Endothelial cell of umbilical vein (primary cell): Measurements from ENCODE around the gene HOXC13. TPM values are rescaled to one million over a fixed set of nuclear protein-coding genes. Genes with fewer than 3 reads are reported as not detected.

Experiments used
- BruUV-seq: library from RNA; stranded (reverse); fragments of 400-500 nt; replicated peaks from 2 replicates; lab custom pipeline; 2021; lab: Mats Ljungman, UMichigan
- CTCF ChIA-PET: fragments of 300-600, 350-600 bp; sonication (Branson Sonifier 250); formaldehyde crosslinking; loops from one replicate; lab custom pipeline; 2021; ENCODE audit warnings: antibody characterized with exemption, inconsistent platforms; lab: Charles Lee
- POLR2A ChIA-PET: fragments of 300-600, 350-600 bp; sonication (Branson Sonifier 250); formaldehyde crosslinking; loops from one replicate; lab custom pipeline; 2021; ENCODE audit warnings: antibody characterized with exemption, inconsistent platforms; lab: Charles Lee
- DNase-seq: peaks from one replicate; pipeline ENCODE4 v3.0.0-alpha.2; 2011; ENCODE audit warnings: low read depth, low spot score
- FAIRE-seq: peaks from 2 replicates; lab custom pipeline; 2011; peaks lifted over from hg19 to GRCh38; lab: Jason Lieb, UNC
- H2AFZ ChIP-seq: 2 replicates; pipeline ENCODE4 v1.6.0; 2012; ENCODE audit warnings: low read depth, low read length, control low read depth, inconsistent platforms
- H3K27ac ChIP-seq: 2 replicates; pipeline ENCODE4 v1.5.1; 2011; ENCODE audit warnings: low read depth, mild to moderate bottlenecking, control low read depth, low read length, moderate library complexity; ENCODE audit not compliant: insufficient read depth
- H3K27me3 ChIP-seq, 2 experiments: 2 replicates each; pipeline versions ENCODE4 v1.6.0 to v1.6.1; 2011; ENCODE audit warnings: low read length in 2 of 2, mixed read lengths in 1 of 2; ENCODE audit not compliant: control insufficient read depth in 2 of 2, insufficient read depth in 2 of 2
- H3K36me3 ChIP-seq, 2 experiments: 2 replicates in 1 of 2; 3 replicates in 1 of 2; pipeline ENCODE4 v1.5.1; 2011; ENCODE audit warnings: low read length in 2 of 2, mild to moderate bottlenecking in 1 of 2, moderate library complexity in 1 of 2; ENCODE audit not compliant: control insufficient read depth in 2 of 2, insufficient read depth in 2 of 2; ENCODE audit errors: extremely low read depth in 1 of 2
- H3K4me1 ChIP-seq: 3 replicates; pipeline ENCODE4 v1.5.1; 2011; ENCODE audit warnings: mild to moderate bottlenecking, low read length; ENCODE audit not compliant: control insufficient read depth, insufficient read depth; ENCODE audit errors: extremely low read depth
- H3K4me2 ChIP-seq: 2 replicates; pipeline ENCODE4 v1.6.1; 2011; ENCODE audit warnings: low read length, control low read depth, mixed read lengths; ENCODE audit not compliant: insufficient read depth
- H3K4me3 ChIP-seq, 3 experiments: fragments of 200-600 bp in 1 of 3; sonication (generic), shearing (Covaris generic) in 1 of 3; replicated peaks in 1 of 3; 2 replicates each; pipeline ENCODE4 v1.5.1; 2011 to 2016; ENCODE audit warnings: control low read depth in 3 of 3, low read length in 3 of 3, mild to moderate bottlenecking in 2 of 3, inconsistent platforms in 1 of 3, low read depth in 1 of 3, moderate library complexity in 1 of 3; ENCODE audit not compliant: insufficient read depth in 1 of 3
- H3K79me2 ChIP-seq: 2 replicates; pipeline ENCODE4 v1.6.0; 2012; ENCODE audit warnings: low read length, inconsistent platforms; ENCODE audit not compliant: control insufficient read depth, insufficient read depth
- H3K9ac ChIP-seq: replicated peaks from 2 replicates; pipeline ENCODE3; 2011; ENCODE audit warnings: low read length, control low read depth; ENCODE audit not compliant: insufficient read depth; ENCODE audit errors: extremely low read depth
- H3K9me1 ChIP-seq: replicated peaks from 3 replicates; pipeline ENCODE4 v1.6.0; 2011; ENCODE audit warnings: mild to moderate bottlenecking, low read length; ENCODE audit not compliant: control insufficient read depth, insufficient read depth; ENCODE audit errors: extremely low read depth
- H3K9me3 ChIP-seq: replicated peaks from 2 replicates; pipeline ENCODE4 v1.5.1; 2012; ENCODE audit warnings: low read length, inconsistent platforms; ENCODE audit not compliant: control insufficient read depth, insufficient read depth
- H4K20me1 ChIP-seq: replicated peaks from 2 replicates; pipeline ENCODE3; 2011; ENCODE audit warnings: mild to moderate bottlenecking, low read length; ENCODE audit not compliant: control insufficient read depth, insufficient read depth; ENCODE audit errors: extremely low read depth
- EZH2 ChIP-seq: IDR thresholded peaks from 2 replicates; pipeline ENCODE4 v1.6.1; 2012; ENCODE audit warnings: borderline replicate concordance, low read depth, mild to moderate bottlenecking, moderate library complexity, low read length, inconsistent platforms; ENCODE audit not compliant: severe bottlenecking
- FOS ChIP-seq: IDR thresholded peaks from 2 replicates; pipeline ENCODE4 v1.6.1; 2011; ENCODE audit warnings: mild to moderate bottlenecking, low read length, moderate library complexity, borderline replicate concordance; ENCODE audit not compliant: insufficient read depth
- GATA2 ChIP-seq: IDR thresholded peaks from 2 replicates; pipeline ENCODE4 v1.7.0; 2011; ENCODE audit warnings: low read depth, mild to moderate bottlenecking, moderate library complexity, mixed read lengths, low read length; ENCODE audit not compliant: insufficient read length, insufficient read depth
- JUN ChIP-seq: IDR thresholded peaks from 2 replicates; pipeline ENCODE4 v1.6.1; 2011; ENCODE audit warnings: borderline replicate concordance, low read depth; ENCODE audit not compliant: insufficient read length, insufficient read depth
- MYC ChIP-seq: IDR thresholded peaks from one replicate; pipeline ENCODE4 v1.6.1; 2011; ENCODE audit warnings: mild to moderate bottlenecking, low read depth, low read length
- POLR2A ChIP-seq: IDR thresholded peaks from 2 replicates; pipeline ENCODE4 v1.6.1; 2012; ENCODE audit warnings: low read depth, mild to moderate bottlenecking, control low read depth, low read length
- POLR2AphosphoS5 ChIP-seq: IDR thresholded peaks from 2 replicates; pipeline ENCODE4 v1.6.1; 2012; ENCODE audit warnings: low read depth, mild to moderate bottlenecking, control low read depth, low read length, moderate library complexity; ENCODE audit not compliant: insufficient read depth
- dilution Hi-C: fragments of 300-500 bp; cut with MboI; formaldehyde crosslinking; loops from one replicate; pipeline ENCODE4 v1.15.0; 2019; ENCODE audit warnings: low sequenced_read_pairs; ENCODE audit not compliant: extremely low pct_ligation_motif_present
- intact Hi-C: fragments of 100-400 bp; cut with micrococcal nuclease; formaldehyde crosslinking; loops from one replicate; pipeline ENCODE4 v1.10.0; 2022
- polyA plus RNA-seq, 4 experiments: library from polyadenylated mRNA; depleted of rRNA in 3 of 4; stranded (reverse) in 3 of 4; unstranded in 1 of 4; fragments of >200 nt; gene quantifications; 2 replicates each; pipeline versions ENCODE4 v1.2.1 to v1.2.3, GENCODE V29; 2011 to 2012; ENCODE audit warnings: missing spikeins in 1 of 4
- total RNA-seq: library from RNA; stranded (reverse); gene quantifications from 2 replicates; pipeline ENCODE4 v1.2.3, GENCODE V29; 2021
- TF ChIP-seq, protein P1 (sequence below): IDR thresholded peaks from 2 replicates; pipeline ENCODE4 v1.6.1; 2011; ENCODE audit not compliant: insufficient read depth, insufficient read length
- TF ChIP-seq, protein P2 (sequence below), 2 donors: IDR thresholded peaks; 1 replicate in 1 of 2; 2 replicates in 1 of 2; pipeline ENCODE4 v1.5.1; 2011; ENCODE audit warnings: low read length in 2 of 2, mild to moderate bottlenecking in 2 of 2, moderate library complexity in 2 of 2, control low read depth in 1 of 2, inconsistent platforms in 1 of 2, low read depth in 1 of 2; ENCODE audit not compliant: insufficient read depth in 1 of 2; ENCODE audit errors: extremely low read depth in 1 of 2

HOXC13 gene
- total and polyA plus RNA-seq, 2 donors (not counting 3 experiments of a cell fraction or from before 2014, with no cell fraction given): not detected

DNA sequence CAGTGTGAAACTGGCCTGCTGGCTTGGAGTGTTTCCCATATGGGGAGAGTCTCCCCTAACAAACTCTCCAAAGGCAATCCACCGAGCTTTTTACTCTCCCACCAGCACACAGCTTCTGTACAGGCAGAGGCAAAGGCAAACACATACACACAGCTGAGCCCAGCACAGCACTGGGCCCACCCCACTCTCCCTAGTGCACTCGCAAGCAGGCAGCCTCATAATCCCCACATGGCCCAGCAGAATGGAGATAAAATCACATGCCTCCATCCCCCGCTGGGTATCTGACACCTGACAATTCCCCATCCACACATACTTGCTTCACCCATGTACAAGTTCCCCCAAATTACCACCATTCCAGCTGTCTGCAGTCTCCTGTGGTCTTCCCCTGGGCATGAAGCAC lies 19.5 kb downstream of the HOXC13 start:
- Histone ChIP-seq H3K4me3 (no peak overlapping the region), H3K9me3 (no peaks in the 10 kb centered on the region), H3K4me1 (no peaks in the 10 kb centered on the region), H3K27me3 (peaks cover 87 to 98% of the 10 kb centered on the region in 2 experiments), H3K9ac (no peak overlapping the region), H3K9me1 (no peaks in the 10 kb centered on the region), H3K79me2 (no peaks in the 10 kb centered on the region), H3K27ac (no peak overlapping the region), H3K36me3 (no peaks in the 10 kb centered on the region), H2AFZ (no peak overlapping the region), H3K4me2 (no peak overlapping the region), H4K20me1 (no peaks in the 10 kb centered on the region)
- BruUV-seq: no TSS peak
- TF ChIP-seq JUN (no peak), POLR2AphosphoS5 (no peak)
- no peak for DNase-seq
- dilution Hi-C loops (no loop called here), intact Hi-C loops (no loop called here)
- no peak for FAIRE-seq
- POLR2A ChIA-PET: no interaction called here
- CTCF ChIA-PET: no interaction called here

DNA sequence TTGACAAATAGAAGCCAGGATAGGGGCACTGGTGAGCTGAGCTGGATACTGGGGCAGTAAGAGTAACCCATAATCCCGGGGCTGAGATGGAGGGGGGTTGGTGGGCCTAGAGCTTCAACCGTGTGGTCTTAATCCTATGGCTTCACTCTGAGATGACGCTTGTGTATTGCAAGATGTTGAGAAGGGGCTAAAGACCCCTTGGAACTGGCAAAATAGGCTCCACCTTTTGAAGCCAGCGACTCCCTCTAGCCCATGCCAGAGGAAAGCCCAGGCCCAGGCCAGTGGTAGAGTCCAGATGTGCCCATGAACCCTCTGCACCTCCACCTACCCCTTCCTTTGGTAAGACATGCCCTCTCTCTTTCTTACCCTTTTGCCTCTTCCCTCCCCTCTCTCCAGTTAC lies 20.7 kb downstream of the HOXC13 start:
- dilution Hi-C loops: no loop called here
- CTCF ChIA-PET: no interaction called here
- POLR2A ChIA-PET: no interaction called here

More for the DNA sequence above, 20.7 kb downstream of the HOXC13 start:
- no peak for DNase-seq
- Histone ChIP-seq H3K4me2 (no peak overlapping the region), H3K9me1 (no peaks in the 10 kb centered on the region), H3K36me3 (no peaks in the 10 kb centered on the region), H3K4me1 (no peaks in the 10 kb centered on the region), H4K20me1 (no peaks in the 10 kb centered on the region), H3K9ac (no peak overlapping the region), H3K9me3 (no peaks in the 10 kb centered on the region), H3K79me2 (no peaks in the 10 kb centered on the region), H3K27me3 (peaks cover 86 to 98% of the 10 kb centered on the region in 2 experiments), H3K4me3 (no peak overlapping the region), H3K27ac (no peak overlapping the region), H2AFZ (no peak overlapping the region)
- no peak for TF ChIP-seq POLR2A
- no peak for TF ChIP-seq JUN
- TF ChIP-seq, protein P1, sequence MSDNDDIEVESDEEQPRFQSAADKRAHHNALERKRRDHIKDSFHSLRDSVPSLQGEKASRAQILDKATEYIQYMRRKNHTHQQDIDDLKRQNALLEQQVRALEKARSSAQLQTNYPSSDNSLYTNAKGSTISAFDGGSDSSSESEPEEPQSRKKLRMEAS: no peak
- TF ChIP-seq POLR2AphosphoS5: no peak
- TF ChIP-seq EZH2: no peak
- no peak for TF ChIP-seq FOS
- TF ChIP-seq GATA2: no peak
- TF ChIP-seq, protein P2, sequence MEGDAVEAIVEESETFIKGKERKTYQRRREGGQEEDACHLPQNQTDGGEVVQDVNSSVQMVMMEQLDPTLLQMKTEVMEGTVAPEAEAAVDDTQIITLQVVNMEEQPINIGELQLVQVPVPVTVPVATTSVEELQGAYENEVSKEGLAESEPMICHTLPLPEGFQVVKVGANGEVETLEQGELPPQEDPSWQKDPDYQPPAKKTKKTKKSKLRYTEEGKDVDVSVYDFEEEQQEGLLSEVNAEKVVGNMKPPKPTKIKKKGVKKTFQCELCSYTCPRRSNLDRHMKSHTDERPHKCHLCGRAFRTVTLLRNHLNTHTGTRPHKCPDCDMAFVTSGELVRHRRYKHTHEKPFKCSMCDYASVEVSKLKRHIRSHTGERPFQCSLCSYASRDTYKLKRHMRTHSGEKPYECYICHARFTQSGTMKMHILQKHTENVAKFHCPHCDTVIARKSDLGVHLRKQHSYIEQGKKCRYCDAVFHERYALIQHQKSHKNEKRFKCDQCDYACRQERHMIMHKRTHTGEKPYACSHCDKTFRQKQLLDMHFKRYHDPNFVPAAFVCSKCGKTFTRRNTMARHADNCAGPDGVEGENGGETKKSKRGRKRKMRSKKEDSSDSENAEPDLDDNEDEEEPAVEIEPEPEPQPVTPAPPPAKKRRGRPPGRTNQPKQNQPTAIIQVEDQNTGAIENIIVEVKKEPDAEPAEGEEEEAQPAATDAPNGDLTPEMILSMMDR (IDR thresholded peaks at IDR 0.05; ENCODE audit: extremely low read depth in 1 of 2, insufficient read depth in 1 of 2, low read depth in 1 of 2, low read length in 2 of 2): no peak
- TF ChIP-seq MYC: no peak
- FAIRE-seq: no peak
- intact Hi-C loops: no loop called here
- no TSS peak for BruUV-seq
